K562 (cell line): ENCODE results near the gene FMO2.

Source experiments
- ARID2 ChIP-seq: fragments of 450-650 bp; IDR thresholded peaks from 2 replicates; pipeline ENCODE4 v1.6.1; 2017; ENCODE audit warnings: antibody characterized with exemption, mild to moderate bottlenecking
- ETS1 ChIP-seq: conservative IDR thresholded peaks from 2 replicates; pipeline ENCODE4 v1.6.1; 2011; ENCODE audit warnings: low read depth, mild to moderate bottlenecking, low read length; ENCODE audit not compliant: control insufficient read depth
- MAFG ChIP-seq: fragments of 450-650 bp; conservative IDR thresholded peaks from 2 replicates; pipeline ENCODE4 v1.6.1; 2016; ENCODE audit warnings: missing genetic modification characterization, missing compliant biosample characterization
- RAD21 ChIP-seq, 2 experiments: fragments of 250-450 bp in 1 of 2; fragments of 450-650 bp in 1 of 2; sonication (Bioruptor Pico) in 1 of 2; formaldehyde crosslinking in 1 of 2; IDR thresholded peaks in 1 of 2; conservative IDR thresholded peaks in 1 of 2; 2 replicates each; pipeline versions ENCODE4 v1.4.0 to v1.8.0; 2020 to 2022; ENCODE audit warnings: mild to moderate bottlenecking in 2 of 2, moderate library complexity in 1 of 2
- RCOR1 ChIP-seq, 2 experiments: IDR thresholded peaks; 2 replicates each; pipeline ENCODE4 v1.6.1; 2012; ENCODE audit warnings: low read depth in 2 of 2, low read length in 2 of 2, borderline replicate concordance in 1 of 2, improper control_type of control experiment in 1 of 2
- SRSF1 ChIP-seq: fragments of 200-400 bp; formaldehyde crosslinking; IDR thresholded peaks from 2 replicates; pipeline ENCODE4 v1.6.1; 2017; ENCODE audit warnings: mild to moderate bottlenecking, low read depth, low read length, moderate library complexity

DNA sequence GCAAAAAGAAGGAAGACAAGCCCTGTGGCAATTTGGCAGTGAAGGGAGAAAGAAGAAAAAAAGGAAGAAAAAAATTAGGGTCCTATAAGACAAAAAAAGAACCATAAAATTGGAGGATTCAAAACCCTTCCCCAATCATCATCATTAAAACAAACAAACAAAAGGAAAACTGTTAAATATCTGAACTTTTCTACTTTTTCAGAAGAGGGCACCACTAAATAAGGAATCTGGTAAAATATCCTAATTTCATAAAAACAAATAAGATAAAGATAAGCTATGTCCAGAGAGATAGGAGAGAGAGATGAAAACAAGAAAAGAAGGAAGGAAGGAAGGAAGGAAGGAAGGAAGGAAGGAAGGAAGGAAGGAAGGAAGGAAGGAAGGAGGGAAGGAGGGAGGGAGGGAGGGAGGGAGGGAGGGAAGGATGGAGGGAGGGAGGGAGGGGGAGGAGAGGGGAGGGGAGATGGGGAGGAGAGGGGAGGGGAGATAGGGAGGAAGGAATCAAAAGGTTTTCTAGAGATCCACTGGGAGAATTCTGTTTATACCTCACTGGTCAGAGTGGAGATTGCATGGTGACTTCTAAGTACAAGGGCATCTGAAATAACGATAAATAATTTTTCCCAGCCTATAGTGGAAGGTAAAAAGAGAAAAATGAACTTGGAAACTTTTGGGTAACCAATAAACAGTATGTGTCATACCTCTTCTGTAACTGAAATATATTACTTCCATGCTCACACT, 10.4 kb upstream of the FMO2 start:
- no peak for TF ChIP-seq ETS1
- TF ChIP-seq ARID2, result no peak
- TF ChIP-seq RAD21 (CRISPR knock-in tag; conservative IDR thresholded peaks at IDR 0.05 in 1 of 2, IDR thresholded peaks at IDR 0.05 in 1 of 2), result no peak
- no peak for TF ChIP-seq RCOR1 (IDR thresholded peaks at IDR 0.05; ENCODE audit: borderline replicate concordance in 1 of 2, low read depth in 2 of 2, low read length in 2 of 2)
- TF ChIP-seq MAFG, result no peak
- no peak for TF ChIP-seq SRSF1
